Measurements from ENCODE around the gene NRIP1. TPM values are rescaled to one million over a fixed set of nuclear protein-coding genes. Genes with fewer than 3 reads are reported as not detected.

Gene NRIP1
- total RNA-seq, 1 donor from 2014 or later, result 11.4 TPM

- Mint-ChIP-seq H3K4me1 (ENCODE audit: low read depth) (peaks cover 8% of the 10 kb centered on the region), H3K4me3 (no peak overlapping the region), H3K36me3 (ENCODE audit: low read depth) (peaks cover 7% of the 10 kb centered on the region), H3K27me3 (ENCODE audit: insufficient read depth) (no peaks in the 10 kb centered on the region), H3K9me3 (no peaks in the 10 kb centered on the region), H3K27ac (no peak overlapping the region)
- DNase-seq (ENCODE audit: low spot score), result no peak
- intact Hi-C loops (cut with micrococcal nuclease), result no loop called here
Measured at GRCh38 chr21:14991957-14992356, 72.8 kb downstream of the NRIP1 start.

- no peaks in the 10 kb centered on the region for H3K27me3 Mint-ChIP-seq (ENCODE audit: insufficient read depth)
- no peak for DNase-seq (ENCODE audit: low spot score)
- H3K27ac Mint-ChIP-seq, result no peak overlapping the region
- H3K9me3 Mint-ChIP-seq, result no peaks in the 10 kb centered on the region
- H3K4me3 Mint-ChIP-seq, result no peak overlapping the region
- peaks cover 7% of the 10 kb centered on the region for H3K36me3 Mint-ChIP-seq (ENCODE audit: low read depth)
- intact Hi-C loops (cut with micrococcal nuclease), result no loop called here
- H3K4me1 Mint-ChIP-seq (ENCODE audit: low read depth), result peaks cover 8% of the 10 kb centered on the region
Measured at GRCh38 chr21:14989359-14989758, 75.4 kb downstream of the NRIP1 start.

- peaks cover 8% of the 10 kb centered on the region for H3K4me1 Mint-ChIP-seq (ENCODE audit: low read depth)
- H3K27me3 Mint-ChIP-seq (ENCODE audit: insufficient read depth), result no peaks in the 10 kb centered on the region
- H3K4me3 Mint-ChIP-seq, result no peak overlapping the region
- H3K27ac Mint-ChIP-seq, result no peak overlapping the region
- DNase-seq (ENCODE audit: low spot score), result no peak
- peaks cover 10% of the 10 kb centered on the region for H3K36me3 Mint-ChIP-seq (ENCODE audit: low read depth)
- H3K9me3 Mint-ChIP-seq, result no peaks in the 10 kb centered on the region
- intact Hi-C loops (cut with micrococcal nuclease), result no loop called here
Measured at GRCh38 chr21:14988760-14989159, 76.0 kb downstream of the NRIP1 start.

GRCh38 chr21:14987370-14988170 lies 77.2 kb downstream of the NRIP1 start:
- H3K4me3 Mint-ChIP-seq, result no peak overlapping the region
- no peaks in the 10 kb centered on the region for H3K9me3 Mint-ChIP-seq
- no peaks in the 10 kb centered on the region for H3K27me3 Mint-ChIP-seq (ENCODE audit: insufficient read depth)
- intact Hi-C loops (cut with micrococcal nuclease), result no loop called here
- H3K27ac Mint-ChIP-seq, result no peak overlapping the region
- peaks cover 10% of the 10 kb centered on the region for H3K36me3 Mint-ChIP-seq (ENCODE audit: low read depth)
- DNase-seq (ENCODE audit: low spot score), result no peak
- peaks cover 8% of the 10 kb centered on the region for H3K4me1 Mint-ChIP-seq (ENCODE audit: low read depth)

- Mint-ChIP-seq H3K4me3 (no peak overlapping the region), H3K9me3 (no peaks in the 10 kb centered on the region), H3K36me3 (ENCODE audit: low read depth) (peaks cover 3% of the 10 kb centered on the region), H3K27ac (no peak overlapping the region), H3K4me1 (ENCODE audit: low read depth) (peaks cover 5% of the 10 kb centered on the region), H3K27me3 (ENCODE audit: insufficient read depth) (no peaks in the 10 kb centered on the region)
- intact Hi-C loops (cut with micrococcal nuclease), result no loop called here
- no peak for DNase-seq (ENCODE audit: low spot score)
Measured at GRCh38 chr21:14985306-14985705, 79.5 kb downstream of the NRIP1 start.

- Mint-ChIP-seq H3K9me3 (no peaks in the 10 kb centered on the region), H3K27ac (no peak overlapping the region), H3K4me1 (ENCODE audit: low read depth) (no peaks in the 10 kb centered on the region), H3K4me3 (no peak overlapping the region), H3K36me3 (ENCODE audit: low read depth) (peaks cover 3% of the 10 kb centered on the region), H3K27me3 (ENCODE audit: insufficient read depth) (no peaks in the 10 kb centered on the region)
- no peak for DNase-seq (ENCODE audit: low spot score)
- intact Hi-C loops (cut with micrococcal nuclease), result no loop called here
Measured at GRCh38 chr21:14982336-14982735, 82.5 kb downstream of the NRIP1 start.

- H3K36me3 Mint-ChIP-seq (ENCODE audit: low read depth), result peaks cover 3% of the 10 kb centered on the region
- H3K9me3 Mint-ChIP-seq, result no peaks in the 10 kb centered on the region
- H3K27me3 Mint-ChIP-seq (ENCODE audit: insufficient read depth), result no peaks in the 10 kb centered on the region
- intact Hi-C loops (cut with micrococcal nuclease), result no loop called here
- H3K27ac Mint-ChIP-seq, result no peak overlapping the region
- no peak for DNase-seq (ENCODE audit: low spot score)
- no peaks in the 10 kb centered on the region for H3K4me1 Mint-ChIP-seq (ENCODE audit: low read depth)
- H3K4me3 Mint-ChIP-seq, result no peak overlapping the region
Measured at GRCh38 chr21:14981246-14981645, 83.6 kb downstream of the NRIP1 start.

GRCh38 chr21:14979264-14979663 lies 85.5 kb downstream of the NRIP1 start:
- intact Hi-C loops (cut with micrococcal nuclease), result no loop called here
- DNase-seq (ENCODE audit: low spot score), result no peak
- Mint-ChIP-seq H3K4me3 (no peak overlapping the region), H3K4me1 (ENCODE audit: low read depth) (no peaks in the 10 kb centered on the region), H3K36me3 (ENCODE audit: low read depth) (peaks cover 3% of the 10 kb centered on the region), H3K27me3 (ENCODE audit: insufficient read depth) (no peaks in the 10 kb centered on the region), H3K27ac (no peak overlapping the region), H3K9me3 (no peaks in the 10 kb centered on the region)

- H3K9me3 Mint-ChIP-seq, result no peaks in the 10 kb centered on the region
- DNase-seq (ENCODE audit: low spot score), result no peak
- H3K36me3 Mint-ChIP-seq (ENCODE audit: low read depth), result no peaks in the 10 kb centered on the region
- H3K27ac Mint-ChIP-seq, result no peak overlapping the region
- H3K4me3 Mint-ChIP-seq, result no peak overlapping the region
- no peaks in the 10 kb centered on the region for H3K4me1 Mint-ChIP-seq (ENCODE audit: low read depth)
- intact Hi-C loops (cut with micrococcal nuclease), result no loop called here
- no peaks in the 10 kb centered on the region for H3K27me3 Mint-ChIP-seq (ENCODE audit: insufficient read depth)
Measured at GRCh38 chr21:14977814-14978213, 87.0 kb downstream of the NRIP1 start.

- Mint-ChIP-seq H3K9me3 (no peaks in the 10 kb centered on the region), H3K4me1 (ENCODE audit: low read depth) (no peaks in the 10 kb centered on the region), H3K27ac (no peak overlapping the region), H3K36me3 (ENCODE audit: low read depth) (no peaks in the 10 kb centered on the region), H3K27me3 (ENCODE audit: insufficient read depth) (no peaks in the 10 kb centered on the region), H3K4me3 (no peak overlapping the region)
- DNase-seq (ENCODE audit: low spot score), result no peak
- intact Hi-C loops (cut with micrococcal nuclease), result no loop called here
Measured at GRCh38 chr21:14975136-14975919, 89.5 kb downstream of the NRIP1 start.

- no peak for DNase-seq (ENCODE audit: low spot score)
- peaks cover 10% of the 10 kb centered on the region for H3K36me3 Mint-ChIP-seq (ENCODE audit: low read depth)
- no peak overlapping the region for H3K27ac Mint-ChIP-seq
- H3K27me3 Mint-ChIP-seq (ENCODE audit: insufficient read depth), result no peaks in the 10 kb centered on the region
- intact Hi-C loops (cut with micrococcal nuclease), result no loop called here
- H3K4me1 Mint-ChIP-seq (ENCODE audit: low read depth), result no peaks in the 10 kb centered on the region
- no peak overlapping the region for H3K4me3 Mint-ChIP-seq
- no peaks in the 10 kb centered on the region for H3K9me3 Mint-ChIP-seq
Measured at GRCh38 chr21:14972678-14973077, 92.1 kb downstream of the NRIP1 start.

GRCh38 chr21:14968821-14969220 lies 96.0 kb downstream of the NRIP1 start:
- Mint-ChIP-seq H3K4me3 (no peak overlapping the region), H3K9me3 (no peaks in the 10 kb centered on the region), H3K36me3 (ENCODE audit: low read depth) (peaks cover 24% of the 10 kb centered on the region), H3K4me1 (ENCODE audit: low read depth) (no peaks in the 10 kb centered on the region), H3K27ac (no peak overlapping the region), H3K27me3 (ENCODE audit: insufficient read depth) (no peaks in the 10 kb centered on the region)
- DNase-seq (ENCODE audit: low spot score), result no peak
- intact Hi-C loops (cut with micrococcal nuclease), result no loop called here

GRCh38 chr21:14968029-14968428 lies 96.8 kb downstream of the NRIP1 start:
- no peak overlapping the region for H3K4me3 Mint-ChIP-seq
- no peaks in the 10 kb centered on the region for H3K4me1 Mint-ChIP-seq (ENCODE audit: low read depth)
- H3K27me3 Mint-ChIP-seq (ENCODE audit: insufficient read depth), result no peaks in the 10 kb centered on the region
- no peak for DNase-seq (ENCODE audit: low spot score)
- no peaks in the 10 kb centered on the region for H3K9me3 Mint-ChIP-seq
- intact Hi-C loops (cut with micrococcal nuclease), result no loop called here
- peaks cover 24% of the 10 kb centered on the region for H3K36me3 Mint-ChIP-seq (ENCODE audit: low read depth)
- no peak overlapping the region for H3K27ac Mint-ChIP-seq

Measured in activated T-helper 1 cell treated with anti-CD3 and anti-CD28 coated beads, Interleukin-12 subunit alpha, Interleukin-12 subunit beta, Interleukin-2, Interleukin-4 antibody, amounts not matched to agents 30 ng/mL and 10 ng/mL and 1 ng/mL, durations not matched to agents 14 hours and 24 hours and 36 hours (primary cell).